HG02678 (cell line): ENCODE results near the gene NEK7.

Source experiments
- ATAC-seq: cut with Tn5 transposase; IDR thresholded peaks from one replicate; pipeline ENCODE4 v1.9.1; 2021; ENCODE audit warnings: mild to moderate bottlenecking, moderate library complexity; ENCODE audit not compliant: unreplicated experiment

NEK7 gene

GRCh38 chr1:198335663-198336062, 178.9 kb downstream of the NEK7 start:
- no peak for ATAC-seq

- no peak for ATAC-seq
These were observed 181.1 kb downstream of the NEK7 start for GRCh38 chr1:198337886-198338285.

GRCh38 chr1:198340139-198340538, 183.3 kb downstream of the NEK7 start:
- ATAC-seq, result no peak

GRCh38 chr1:198346178-198346577, 189.4 kb downstream of the NEK7 start:
- no peak for ATAC-seq

GRCh38 chr1:198350456-198350855, 193.7 kb downstream of the NEK7 start:
- no peak for ATAC-seq

GRCh38 chr1:198352975-198353695, 196.3 kb downstream of the NEK7 start:
- peak; percentile 91 for ATAC-seq

- ATAC-seq, result no peak
These were observed 201.1 kb downstream of the NEK7 start for GRCh38 chr1:198357937-198358336.

GRCh38 chr1:198359024-198359653, 202.3 kb downstream of the NEK7 start:
- no peak for ATAC-seq

GRCh38 chr1:198360208-198360729, 203.5 kb downstream of the NEK7 start:
- no peak for ATAC-seq

GRCh38 chr1:198361237-198361767, 204.5 kb downstream of the NEK7 start:
- no peak for ATAC-seq

GRCh38 chr1:198363625-198364151, 206.9 kb downstream of the NEK7 start:
- no peak for ATAC-seq

GRCh38 chr1:198364471-198364870, 207.7 kb downstream of the NEK7 start:
- ATAC-seq, result no peak

- no peak for ATAC-seq
These were observed 210.5 kb downstream of the NEK7 start for GRCh38 chr1:198367296-198367695.

- no peak for ATAC-seq
These were observed 214.2 kb downstream of the NEK7 start for GRCh38 chr1:198370996-198371395.
